Measurements from ENCODE around the gene SCN3B.

- no peak for TF ChIP-seq SIN3A (IDR thresholded peaks at IDR 0.05; ENCODE audit: borderline replicate concordance, insufficient read depth, low read length)
- TF ChIP-seq POLR2AphosphoS5 (IDR thresholded peaks at IDR 0.05; ENCODE audit: low read depth, low read length): no peak
- no peak for TF ChIP-seq REST (IDR thresholded peaks at IDR 0.05; ENCODE audit: insufficient read depth in 1 of 2, low read depth in 2 of 2, low read length in 2 of 2)
- TF ChIP-seq TAF1 (IDR thresholded peaks at IDR 0.05; ENCODE audit: borderline replicate concordance, insufficient read depth, low read length): no peak
These were observed 19.9 kb upstream of the SCN3B start for GRCh38 chr11:123674297-123674696.
